NCI-H446 (cell line): ENCODE data around the gene CASQ2.

ENCODE experiments used
- DNase-seq, 2 experiments: peaks; one replicate each; lab custom pipeline; 2025; lab: John Stamatoyannopoulos, UW

Gene CASQ2

GRCh38 chr1:115694805-115695204 lies 73.7 kb downstream of the CASQ2 start:
- no peak for DNase-seq

- no peak for DNase-seq
Observed at GRCh38 chr1:115692224-115692623, 76.3 kb downstream of the CASQ2 start.

- DNase-seq: no peak
Observed at GRCh38 chr1:115690972-115691371, 77.5 kb downstream of the CASQ2 start.

GRCh38 chr1:115687744-115688143 lies 80.8 kb downstream of the CASQ2 start:
- no peak for DNase-seq

DNA sequence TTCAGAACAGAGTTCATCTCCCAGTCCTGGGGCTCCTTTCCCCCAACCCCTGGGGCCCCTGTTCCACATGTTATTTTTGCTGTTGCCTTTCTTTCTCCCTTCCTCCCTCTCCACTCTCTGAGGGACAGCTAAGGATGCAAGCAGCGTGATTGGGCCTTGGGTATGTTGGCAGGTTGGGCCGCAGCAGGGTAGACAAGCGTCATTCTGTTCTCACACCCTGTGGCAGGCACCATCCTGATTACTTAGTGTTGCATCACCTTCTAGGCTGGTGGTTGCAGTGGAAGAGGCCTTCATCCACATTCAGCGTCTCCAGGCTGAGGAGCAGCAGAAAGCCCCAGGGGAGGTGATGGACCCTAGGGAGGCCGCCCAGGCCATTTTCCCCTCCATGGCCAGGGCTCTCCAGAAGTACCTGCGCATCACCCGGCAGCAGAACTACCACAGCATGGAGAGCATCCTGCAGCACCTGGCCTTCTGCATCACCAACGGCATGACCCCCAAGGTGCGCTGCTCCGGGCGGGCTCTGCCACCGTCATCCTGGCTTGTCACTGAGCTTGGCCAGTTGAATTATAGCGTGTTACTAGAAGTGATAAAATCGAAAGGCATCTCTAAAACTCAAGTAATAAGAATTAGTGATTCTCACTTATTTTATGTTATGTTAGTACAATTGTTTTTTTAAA lies 83.3 kb downstream of the CASQ2 start:
- DNase-seq: no peak

DNA sequence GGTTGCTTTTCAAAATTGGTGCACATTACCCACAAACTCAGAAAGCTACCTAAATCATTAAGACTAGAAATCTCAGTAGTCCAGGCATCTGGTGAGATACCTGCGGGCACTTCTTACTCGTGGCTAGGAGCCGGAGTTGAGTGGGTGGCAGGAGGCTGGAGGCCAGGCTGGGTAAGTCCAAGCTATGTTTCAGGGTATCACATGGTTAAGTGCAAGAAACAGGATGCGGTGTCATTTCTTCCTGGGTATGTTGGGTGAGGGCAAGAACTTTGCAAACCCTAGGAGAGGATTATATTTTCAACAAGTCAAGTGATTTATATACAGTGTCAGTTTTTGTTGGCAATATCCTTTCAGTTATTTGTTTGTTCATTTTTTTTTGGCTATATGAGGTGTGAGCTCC lies 85.7 kb downstream of the CASQ2 start:
- DNase-seq: no peak

DNA sequence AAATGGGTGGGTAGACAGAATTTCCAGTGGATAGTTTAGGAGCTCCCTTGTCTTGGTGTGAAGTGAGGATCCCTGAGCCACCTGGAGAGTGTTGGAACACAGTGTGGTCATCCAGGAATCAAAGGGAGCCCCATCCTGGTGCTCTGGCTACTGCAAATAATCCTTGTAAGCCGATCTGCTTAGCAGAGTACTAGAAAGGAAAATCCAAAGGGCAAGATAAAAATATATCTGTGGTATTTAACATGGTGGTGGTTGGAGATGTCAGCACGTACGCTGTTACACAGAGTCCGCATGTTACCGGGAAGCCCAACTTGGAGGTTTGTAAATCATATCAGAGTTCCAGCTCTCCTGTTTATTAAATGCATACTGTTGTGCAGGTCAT lies 87.8 kb downstream of the CASQ2 start:
- DNase-seq: no peak

DNA sequence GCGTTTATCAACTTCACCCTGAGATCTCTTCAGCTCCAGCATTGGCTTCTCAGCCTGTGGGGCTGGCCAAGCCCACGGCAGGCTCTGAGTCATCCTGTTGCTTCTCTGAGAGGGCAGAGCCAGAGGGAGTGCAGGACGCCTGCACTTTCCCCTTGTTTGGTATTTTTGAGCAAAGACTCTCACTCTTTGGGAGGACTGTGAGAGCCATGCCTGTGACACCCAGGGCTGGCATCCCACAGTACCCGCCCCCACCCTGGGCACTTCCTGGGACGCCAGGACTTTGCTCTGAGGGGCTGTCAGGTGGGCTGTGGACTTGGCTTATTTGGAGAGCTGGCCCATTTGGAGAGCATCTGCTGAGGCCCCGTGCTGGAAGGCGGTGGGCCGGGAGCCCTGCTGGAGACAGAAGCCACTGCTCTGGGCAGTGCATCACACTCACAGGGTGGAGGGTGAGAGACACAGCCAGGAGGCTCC lies 89.3 kb downstream of the CASQ2 start:
- DNase-seq: peak in 1 of 2 experiments; percentile 43

DNA sequence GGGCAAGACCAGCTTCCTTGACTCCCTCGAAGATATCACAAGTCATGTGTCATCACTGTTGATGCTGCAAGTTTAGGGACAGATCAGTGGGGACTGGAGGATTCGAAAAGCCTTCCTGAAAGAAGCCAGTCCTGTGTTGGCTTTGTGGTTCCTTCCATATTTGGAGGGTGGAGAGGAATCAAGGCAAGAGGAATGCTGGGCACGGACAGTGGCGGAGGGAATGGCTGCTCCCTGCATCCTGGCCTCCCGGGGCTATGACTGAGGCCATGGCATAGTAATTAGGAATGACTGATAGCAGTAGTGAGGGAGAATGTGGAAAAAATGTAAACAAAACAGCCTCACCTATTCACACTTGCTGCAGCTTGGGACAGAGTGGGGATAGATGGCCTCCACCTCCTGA lies 90.4 kb downstream of the CASQ2 start:
- no peak for DNase-seq

DNA sequence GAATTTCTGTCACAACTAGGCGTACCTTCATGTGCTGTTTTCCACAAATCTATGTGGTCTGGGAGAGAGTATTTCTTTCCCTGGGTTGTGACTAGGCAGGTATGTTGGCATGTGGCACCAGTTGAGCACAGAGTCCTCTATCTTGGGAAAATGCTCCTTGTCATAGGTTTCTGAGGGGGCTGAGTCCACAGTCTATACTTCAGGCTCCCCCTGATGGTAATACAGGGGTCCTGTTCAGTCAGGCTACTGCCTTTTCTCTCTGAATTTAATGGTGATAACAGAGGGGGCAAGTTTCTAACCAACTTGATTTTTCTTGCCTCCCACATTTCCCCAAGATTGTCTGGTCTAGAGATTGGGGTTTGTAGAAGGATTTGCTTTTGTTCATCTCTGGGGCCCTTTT lies 90.9 kb downstream of the CASQ2 start:
- DNase-seq: no peak

- no peak for DNase-seq
Observed at GRCh38 chr1:115677182-115677555, 91.3 kb downstream of the CASQ2 start.

DNA sequence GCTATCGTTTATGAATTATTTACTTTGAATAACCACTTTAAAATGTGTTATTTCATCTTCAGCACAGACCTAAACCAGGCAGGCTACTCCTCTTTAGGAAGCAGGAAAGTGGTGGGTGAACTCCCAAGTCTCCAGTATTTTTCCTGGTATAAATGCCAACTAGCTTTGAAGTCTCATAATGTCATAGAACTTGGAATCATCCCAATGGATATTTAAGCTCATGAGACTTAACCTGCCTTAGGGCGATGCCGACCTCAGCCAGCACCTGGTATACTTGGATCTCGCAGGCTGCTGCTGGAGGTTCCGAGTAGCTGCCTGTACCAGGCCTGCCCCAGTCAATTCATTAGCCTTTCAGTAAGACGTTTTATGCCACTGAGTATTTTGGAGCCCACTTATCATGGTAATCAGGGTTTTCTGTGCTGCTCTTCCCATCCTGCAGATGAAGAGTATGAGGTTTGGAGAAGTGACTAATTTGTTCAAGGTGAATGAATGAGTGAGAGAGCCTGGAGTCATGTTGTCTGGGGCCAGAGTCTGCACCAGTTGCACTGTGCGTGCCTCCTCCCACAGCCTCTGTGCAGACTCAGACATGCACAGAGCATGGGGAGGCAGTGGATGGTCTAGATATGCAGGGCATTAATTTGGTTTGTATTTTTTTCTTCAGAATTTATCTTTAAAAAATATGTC lies 91.9 kb downstream of the CASQ2 start:
- DNase-seq: no peak

DNA sequence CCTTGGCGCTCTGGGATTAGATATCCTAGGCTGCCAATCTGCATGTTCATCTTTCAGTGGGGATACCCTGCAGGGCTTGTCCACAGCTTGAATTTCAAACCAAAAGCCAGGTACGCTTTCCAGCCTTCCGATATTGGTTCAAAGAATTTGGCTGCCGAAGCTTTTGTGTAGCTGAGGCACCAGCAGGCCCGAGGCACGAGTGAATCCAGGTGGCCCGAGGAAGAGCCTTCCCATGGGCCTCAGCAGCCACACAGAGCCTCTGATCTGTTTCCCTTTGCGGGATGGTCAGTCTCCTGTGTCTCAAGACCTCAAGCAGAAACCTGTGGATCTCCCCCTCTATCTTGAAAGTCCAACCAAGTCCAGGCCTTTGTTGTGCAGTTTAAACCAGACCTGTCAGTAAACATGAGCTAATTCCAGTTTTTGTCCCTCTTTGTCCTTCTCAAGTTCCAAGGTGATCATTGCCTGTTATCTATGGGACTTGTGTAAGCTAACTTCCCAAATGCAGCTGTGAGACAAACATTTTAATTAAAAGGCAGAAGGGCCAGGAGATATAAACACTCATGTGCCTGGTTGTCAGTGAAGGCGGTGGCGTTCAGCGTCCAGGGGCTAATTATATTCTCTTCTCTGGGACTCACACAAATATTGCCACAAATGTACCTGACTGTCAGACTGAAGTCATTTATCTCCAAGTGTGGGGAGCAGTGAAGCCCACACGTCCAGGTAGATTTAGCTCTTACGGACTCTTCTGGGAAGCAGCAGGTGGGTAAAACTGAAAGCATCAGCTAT lies 96.1 kb downstream of the CASQ2 start:
- DNase-seq: no peak

DNA sequence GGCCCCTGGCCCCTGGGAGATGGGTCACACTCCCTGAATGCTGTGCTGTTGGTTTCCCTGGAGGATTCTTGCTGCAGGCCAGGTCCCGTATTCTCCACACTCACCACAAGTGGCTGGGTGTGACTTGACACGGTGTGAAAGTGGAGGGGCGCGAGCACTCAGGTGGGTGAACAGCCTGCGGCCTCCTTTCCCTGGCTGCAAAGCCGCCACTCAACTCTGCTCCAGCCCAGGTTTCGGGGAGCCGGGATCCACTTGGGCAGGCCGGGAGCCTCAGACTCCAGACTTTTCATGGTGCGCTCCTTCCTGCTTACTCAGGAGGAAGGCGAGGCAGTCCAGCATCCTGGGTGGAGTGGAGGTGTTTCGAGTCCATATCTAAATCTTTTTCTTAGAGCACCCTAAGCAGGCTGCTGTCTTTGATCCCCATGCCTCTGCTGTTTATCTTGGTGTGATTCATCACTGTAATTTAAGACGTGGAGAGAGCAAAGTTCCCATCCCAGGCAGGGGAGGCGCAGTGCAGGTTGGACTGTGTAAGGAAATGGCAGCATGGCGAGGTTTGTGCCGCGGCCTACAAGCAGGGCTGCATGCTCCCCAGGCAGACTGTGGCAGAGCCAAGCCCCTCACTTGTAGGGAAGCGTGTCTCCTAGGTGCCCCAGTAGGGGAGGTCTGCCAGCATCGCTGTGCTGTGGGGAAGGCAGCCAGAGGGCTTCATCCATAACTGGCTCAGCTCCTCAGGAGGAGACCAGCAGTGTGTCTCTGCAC lies 97.2 kb downstream of the CASQ2 start:
- DNase-seq: no peak

DNA sequence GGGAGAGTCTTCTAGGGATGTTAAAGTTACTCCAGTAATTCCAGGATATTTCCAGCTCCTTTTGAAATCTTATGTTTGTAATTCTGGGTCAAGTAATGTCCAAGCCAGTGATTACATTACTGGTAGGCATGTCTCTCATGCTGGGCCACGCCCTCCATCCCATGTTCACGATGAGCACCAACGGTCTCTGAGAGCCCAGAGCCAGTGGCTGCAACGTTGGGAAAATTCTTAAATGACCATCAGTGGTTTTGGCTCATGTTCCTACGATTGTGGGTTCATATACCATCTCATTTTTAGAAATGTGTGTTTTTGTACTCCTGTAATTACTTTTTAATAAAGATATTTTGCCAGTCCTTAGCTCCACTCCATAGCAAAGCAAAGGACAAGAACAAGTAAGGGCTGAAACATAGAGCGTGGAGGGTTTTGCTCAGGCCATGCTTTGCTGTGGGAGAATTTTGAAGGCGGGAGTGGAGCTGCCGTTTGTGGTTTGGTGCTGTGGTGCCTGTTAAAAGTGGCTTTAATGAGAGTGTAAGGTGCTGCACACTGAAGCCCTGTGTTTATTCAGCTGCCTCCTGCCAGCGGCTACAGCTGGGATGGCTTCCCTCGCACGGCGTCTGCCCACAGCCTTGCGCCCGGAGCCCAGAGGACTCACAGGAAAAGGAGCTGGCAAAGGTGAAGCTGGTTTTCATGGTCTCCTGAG lies 97.9 kb downstream of the CASQ2 start:
- no peak for DNase-seq

- DNase-seq: no peak
Observed at GRCh38 chr1:115669886-115670285, 98.6 kb downstream of the CASQ2 start.

DNA sequence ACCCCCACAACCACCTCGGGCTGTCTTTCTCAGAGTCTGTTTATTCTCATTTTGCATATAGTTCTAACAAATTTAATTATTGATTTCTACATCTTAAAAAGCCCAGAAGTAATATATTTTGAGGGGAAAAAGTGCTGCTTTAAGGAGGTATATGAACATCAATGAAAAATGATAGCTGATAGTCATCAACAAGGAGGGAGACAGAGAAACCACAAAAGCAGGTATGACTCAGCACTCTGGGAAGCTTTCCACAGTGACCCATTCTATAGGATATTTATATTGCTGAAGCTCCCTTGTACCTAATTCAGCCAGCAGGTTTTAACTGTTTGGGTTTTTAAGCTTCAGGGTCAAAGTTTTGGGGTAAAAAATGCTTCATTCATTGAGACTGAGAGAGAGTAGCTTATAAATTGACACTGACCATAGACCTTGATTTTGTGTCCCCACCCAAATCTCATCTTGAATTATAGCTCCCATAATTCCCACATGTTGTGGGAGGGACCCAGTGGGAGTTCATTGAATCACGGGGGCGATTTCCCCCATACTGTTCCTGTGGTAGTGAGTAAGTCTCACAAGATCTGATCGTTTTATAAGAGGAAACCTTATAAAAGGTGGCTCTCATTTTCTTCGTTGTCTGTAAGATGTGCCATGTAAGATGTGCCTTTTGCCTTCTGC lies 99.4 kb downstream of the CASQ2 start:
- no peak for DNase-seq

DNA sequence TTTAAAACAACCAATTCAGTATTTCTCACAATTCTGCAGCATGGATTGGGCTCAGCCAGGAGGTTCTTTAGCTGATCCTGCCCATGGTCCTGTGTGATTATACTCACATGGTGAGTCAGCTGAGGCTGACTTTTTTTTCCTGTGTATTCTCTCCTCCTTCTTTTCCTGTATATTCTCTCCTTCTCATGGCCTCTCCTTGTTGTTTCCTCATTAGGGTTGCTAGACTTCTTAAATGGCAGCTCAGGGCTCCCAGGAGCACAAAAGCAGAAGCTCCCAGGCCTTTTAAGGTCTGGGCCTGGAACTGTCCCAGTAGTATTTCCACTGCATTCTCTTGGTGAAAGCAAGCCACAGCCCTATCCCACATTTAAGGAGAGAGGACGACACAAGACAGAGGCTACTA lies 99.9 kb downstream of the CASQ2 start:
- no peak for DNase-seq

DNA sequence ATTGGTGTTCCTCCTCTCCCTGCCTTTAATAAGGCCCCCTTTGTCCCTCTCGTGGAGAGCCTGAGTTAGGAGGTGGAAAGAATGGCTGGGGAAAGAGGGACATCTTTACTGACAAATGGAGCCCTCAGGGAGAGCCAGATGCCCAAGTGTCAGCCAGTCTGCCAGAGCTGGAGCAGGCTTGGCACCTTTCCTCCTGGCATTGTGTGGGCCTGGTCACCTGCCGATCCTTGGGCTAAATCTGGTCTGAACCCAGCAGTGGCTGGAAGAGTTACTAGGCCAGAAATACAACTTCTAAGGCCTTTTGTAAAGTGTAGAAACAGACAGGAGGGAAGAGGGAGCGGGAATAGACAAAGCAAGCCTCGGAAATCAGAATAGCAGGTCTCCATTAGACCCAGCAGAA lies 101.8 kb downstream of the CASQ2 start:
- DNase-seq: peak in 1 of 2 experiments; percentile 33

DNA sequence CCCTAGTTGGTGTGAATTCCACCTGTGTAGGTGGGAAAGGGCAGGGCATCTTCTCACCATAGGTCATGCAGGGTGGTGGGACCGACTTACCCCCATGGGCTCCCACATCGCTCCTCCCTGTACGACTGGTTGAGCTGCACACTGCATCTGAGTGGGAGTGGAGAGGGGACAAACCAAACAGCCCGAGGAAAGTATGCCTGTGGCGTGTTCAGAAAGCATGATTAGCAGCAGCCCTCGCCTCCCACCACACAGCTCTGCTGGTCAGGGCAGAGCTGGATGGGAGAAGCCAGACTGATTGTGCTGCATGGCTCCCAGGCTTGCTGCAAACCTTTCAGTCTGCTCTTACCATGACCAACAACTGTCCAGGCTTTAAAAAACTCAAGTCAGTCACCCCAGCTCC lies 102.3 kb downstream of the CASQ2 start:
- DNase-seq: no peak
